ENCODE data around the gene PLPP7.
A peak's percentile ranks its signal among the peaks of the same experiment; 100 is the strongest.
"Not testable (repeated sequence)": the region's sequence is repeated elsewhere in the genome, so short reads cannot be mapped to it uniquely, and the experiment has no call there.

The PLPP7 gene

DNA sequence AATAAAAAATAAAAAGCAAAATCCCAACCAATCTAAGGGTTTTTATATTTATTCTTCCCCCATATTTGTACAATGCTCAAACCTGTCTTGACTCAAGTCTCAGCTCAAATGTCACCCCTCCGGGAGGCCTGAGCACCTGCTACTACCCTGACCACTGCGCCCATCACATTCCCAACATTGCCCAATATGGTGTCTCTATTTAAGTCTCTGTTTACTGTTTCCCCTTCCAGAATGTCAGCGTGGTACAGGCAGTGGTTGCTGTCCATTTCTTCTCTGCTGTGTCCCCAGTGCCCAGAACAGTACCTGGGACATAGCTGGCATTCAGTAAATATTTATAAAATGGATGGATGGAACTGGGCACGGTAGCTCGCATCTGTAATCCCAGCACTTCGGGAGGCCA, 57.0 kb downstream of the PLPP7 start:
- no peak for DNase-seq (ENCODE audit: low spot score)
- TF ChIP-seq, protein P1, sequence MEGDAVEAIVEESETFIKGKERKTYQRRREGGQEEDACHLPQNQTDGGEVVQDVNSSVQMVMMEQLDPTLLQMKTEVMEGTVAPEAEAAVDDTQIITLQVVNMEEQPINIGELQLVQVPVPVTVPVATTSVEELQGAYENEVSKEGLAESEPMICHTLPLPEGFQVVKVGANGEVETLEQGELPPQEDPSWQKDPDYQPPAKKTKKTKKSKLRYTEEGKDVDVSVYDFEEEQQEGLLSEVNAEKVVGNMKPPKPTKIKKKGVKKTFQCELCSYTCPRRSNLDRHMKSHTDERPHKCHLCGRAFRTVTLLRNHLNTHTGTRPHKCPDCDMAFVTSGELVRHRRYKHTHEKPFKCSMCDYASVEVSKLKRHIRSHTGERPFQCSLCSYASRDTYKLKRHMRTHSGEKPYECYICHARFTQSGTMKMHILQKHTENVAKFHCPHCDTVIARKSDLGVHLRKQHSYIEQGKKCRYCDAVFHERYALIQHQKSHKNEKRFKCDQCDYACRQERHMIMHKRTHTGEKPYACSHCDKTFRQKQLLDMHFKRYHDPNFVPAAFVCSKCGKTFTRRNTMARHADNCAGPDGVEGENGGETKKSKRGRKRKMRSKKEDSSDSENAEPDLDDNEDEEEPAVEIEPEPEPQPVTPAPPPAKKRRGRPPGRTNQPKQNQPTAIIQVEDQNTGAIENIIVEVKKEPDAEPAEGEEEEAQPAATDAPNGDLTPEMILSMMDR (IDR thresholded peaks at IDR 0.05; ENCODE audit: extremely low read depth, insufficient read depth, missing control alignments) = no peak
- in situ Hi-C loops (cut with MboI; ENCODE audit: low pct_unique_long_range_greater_than_20kb, low sequenced_read_pairs, unreplicated experiment) = no loop called here

DNA sequence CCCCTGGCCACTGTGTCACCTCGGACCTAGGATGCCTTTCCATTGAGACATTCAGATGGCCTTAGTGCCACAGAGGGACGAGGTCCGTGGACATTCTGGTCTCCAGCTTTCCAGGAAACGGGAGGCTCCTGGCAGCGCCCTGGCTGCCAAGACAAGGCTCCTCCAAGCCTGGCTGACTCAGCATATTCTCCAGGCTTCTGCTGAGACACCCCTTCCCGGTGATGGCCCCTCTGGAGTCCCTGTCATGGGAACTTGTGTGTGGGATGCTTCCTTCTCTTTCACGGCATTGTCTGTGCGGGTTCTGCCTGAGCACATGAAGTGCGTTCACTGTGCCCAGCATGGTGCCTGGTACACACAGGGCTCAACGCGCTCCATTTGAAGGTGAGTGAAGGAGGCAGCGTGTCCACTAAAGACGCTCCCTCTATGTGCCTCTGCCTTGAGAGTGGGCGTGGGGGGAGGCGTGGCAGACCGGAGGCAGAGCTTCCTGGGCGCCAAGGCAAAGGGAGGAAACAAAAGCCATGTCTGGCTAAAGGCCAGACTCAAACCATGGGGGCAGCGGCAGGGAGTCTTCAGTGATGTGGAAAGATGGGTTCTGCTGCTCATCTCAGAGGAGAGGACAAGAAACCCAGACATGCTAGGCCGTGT, 58.0 kb downstream of the PLPP7 start:
- in situ Hi-C loops (cut with MboI; ENCODE audit: low pct_unique_long_range_greater_than_20kb, low sequenced_read_pairs, unreplicated experiment) = no loop called here
- TF ChIP-seq, protein P1 (IDR thresholded peaks at IDR 0.05; ENCODE audit: extremely low read depth, insufficient read depth, missing control alignments) = no peak
- DNase-seq (ENCODE audit: low spot score) = no peak

DNA sequence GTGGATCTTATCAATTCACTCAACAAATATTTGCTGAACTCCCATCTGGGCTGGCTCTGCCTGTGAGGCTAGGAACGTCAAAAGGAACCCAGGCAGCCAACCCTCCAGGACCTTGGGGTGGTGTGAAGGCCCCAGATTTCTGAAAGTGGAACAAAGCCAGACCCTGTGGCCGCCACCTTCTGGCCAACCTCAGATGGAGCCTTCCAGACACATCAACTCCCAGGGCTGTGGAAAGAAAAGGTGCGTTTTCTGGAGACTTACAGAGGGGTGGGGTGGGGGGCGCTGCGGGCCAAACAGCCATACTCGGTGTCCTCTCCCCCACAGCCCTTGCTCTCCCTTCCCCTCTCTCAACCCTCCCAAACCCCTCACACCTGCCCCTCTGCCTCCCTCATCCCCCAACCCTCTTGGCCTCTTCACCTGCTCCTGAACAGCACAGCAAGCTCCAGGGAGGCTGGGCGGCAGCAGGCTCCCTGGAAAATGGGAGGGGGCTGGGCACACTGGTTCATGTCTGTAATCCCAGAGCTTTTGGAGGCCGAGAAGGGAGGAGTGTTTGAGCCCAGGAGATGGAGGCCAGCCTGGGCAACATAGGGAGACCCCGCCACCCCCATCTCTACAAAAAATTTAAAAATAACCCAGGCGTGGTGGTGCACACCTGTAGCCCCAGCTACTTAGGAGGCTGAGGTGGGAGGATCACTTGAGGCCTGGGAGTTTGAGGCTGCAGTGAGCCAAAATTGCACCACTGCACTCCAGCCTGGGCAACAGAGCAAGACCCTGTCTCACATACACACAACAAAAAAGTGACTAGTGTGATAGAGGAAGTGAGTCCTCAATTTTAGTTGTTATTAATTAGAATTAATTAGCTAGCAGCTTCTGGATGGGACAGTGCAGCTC, 59.4 kb downstream of the PLPP7 start:
- in situ Hi-C loops (cut with MboI; ENCODE audit: low pct_unique_long_range_greater_than_20kb, low sequenced_read_pairs, unreplicated experiment) = no loop called here
- TF ChIP-seq, protein P1 (IDR thresholded peaks at IDR 0.05; ENCODE audit: extremely low read depth, insufficient read depth, missing control alignments) = no peak
- no peak for DNase-seq (ENCODE audit: low spot score)

- TF ChIP-seq, protein P1 (IDR thresholded peaks at IDR 0.05; ENCODE audit: extremely low read depth, insufficient read depth, missing control alignments) = no peak
- in situ Hi-C loops (cut with MboI; ENCODE audit: low pct_unique_long_range_greater_than_20kb, low sequenced_read_pairs, unreplicated experiment) = no loop called here
- DNase-seq (ENCODE audit: low spot score) = no peak
Observed at GRCh38 chr9:131349522-131349880, 60.0 kb downstream of the PLPP7 start.

- DNase-seq (ENCODE audit: low spot score) = peak; percentile 89
- in situ Hi-C loops (cut with MboI; ENCODE audit: low pct_unique_long_range_greater_than_20kb, low sequenced_read_pairs, unreplicated experiment) = no loop called here
- TF ChIP-seq, protein P1 (IDR thresholded peaks at IDR 0.05; ENCODE audit: extremely low read depth, insufficient read depth, missing control alignments) = peak; percentile 88
Observed at GRCh38 chr9:131349881-131350563, 60.5 kb downstream of the PLPP7 start.

DNA sequence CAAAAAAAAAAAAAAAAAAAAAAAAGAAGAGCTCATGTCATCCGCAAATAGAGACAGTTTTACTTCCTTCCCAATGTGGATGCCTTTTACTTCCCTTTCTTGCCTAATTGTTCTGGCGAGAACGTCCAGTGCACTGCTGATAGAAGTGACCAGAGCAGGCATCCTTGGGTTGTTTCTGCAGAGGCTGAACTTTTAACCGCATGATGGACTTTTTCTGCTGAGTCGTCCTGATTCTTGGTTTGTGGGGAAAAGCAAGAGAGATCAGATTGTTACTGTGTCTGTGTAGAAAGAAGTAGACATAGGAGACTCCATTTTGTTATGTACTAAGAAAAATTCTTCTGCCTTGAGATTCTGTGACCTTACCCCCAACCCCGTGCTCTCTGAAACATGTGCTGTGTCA, 67.0 kb downstream of the PLPP7 start:
- DNase-seq (ENCODE audit: low spot score); in situ Hi-C loops (cut with MboI; ENCODE audit: low pct_unique_long_range_greater_than_20kb, low sequenced_read_pairs, unreplicated experiment): not testable (repeated sequence)

- DNase-seq (ENCODE audit: low spot score) = no peak
- in situ Hi-C loops (cut with MboI; ENCODE audit: low pct_unique_long_range_greater_than_20kb, low sequenced_read_pairs, unreplicated experiment) = no loop called here
Observed at GRCh38 chr9:131358556-131358955, 69.0 kb downstream of the PLPP7 start.

More at GRCh38 chr9:131358556-131358955, 69.0 kb downstream of the PLPP7 start:
- TF ChIP-seq, protein P1 (IDR thresholded peaks at IDR 0.05; ENCODE audit: extremely low read depth, insufficient read depth, missing control alignments) = no peak

All from GM13977 (cell line).